Fibroblast of skin of scalp (primary cell): ENCODE data around the gene ITCH.

Experiments used
- DNase-seq: peaks from one replicate; pipeline ENCODE4 v3.0.0-alpha.2; 2013

ITCH gene

GRCh38 chr20:34535301-34535840 is 172.3 kb downstream of the ITCH start:
- no peak for DNase-seq

- DNase-seq = no peak
Measured at GRCh38 chr20:34535857-34536256, 172.8 kb downstream of the ITCH start.

- DNase-seq = peak; percentile 36
Measured at GRCh38 chr20:34536798-34537394, 173.8 kb downstream of the ITCH start.

- DNase-seq = no peak
Measured at GRCh38 chr20:34537651-34538050, 174.6 kb downstream of the ITCH start.

- DNase-seq = peak; percentile 57
Measured at GRCh38 chr20:34538671-34539123, 175.6 kb downstream of the ITCH start.

- DNase-seq = no peak
Measured at GRCh38 chr20:34539756-34540155, 176.7 kb downstream of the ITCH start.

GRCh38 chr20:34540596-34541263 is 177.7 kb downstream of the ITCH start:
- no peak for DNase-seq

GRCh38 chr20:34541264-34541901 is 178.3 kb downstream of the ITCH start:
- DNase-seq = no peak

- DNase-seq = no peak
Measured at GRCh38 chr20:34541917-34542316, 178.8 kb downstream of the ITCH start.

GRCh38 chr20:34542439-34542838 is 179.4 kb downstream of the ITCH start:
- no peak for DNase-seq

- DNase-seq = no peak
Measured at GRCh38 chr20:34543463-34544056, 180.5 kb downstream of the ITCH start.

- no peak for DNase-seq
Measured at GRCh38 chr20:34544109-34544796, 181.2 kb downstream of the ITCH start.

GRCh38 chr20:34546751-34547181 is 183.7 kb downstream of the ITCH start:
- no peak for DNase-seq

- DNase-seq = no peak
Measured at GRCh38 chr20:34547844-34548613, 185.0 kb downstream of the ITCH start.

GRCh38 chr20:34549291-34549928 is 186.3 kb downstream of the ITCH start:
- no peak for DNase-seq

GRCh38 chr20:34549929-34550305 is 186.8 kb downstream of the ITCH start:
- DNase-seq = no peak

- DNase-seq = no peak
Measured at GRCh38 chr20:34552569-34552968, 189.5 kb downstream of the ITCH start.

- no peak for DNase-seq
Measured at GRCh38 chr20:34553366-34553867, 190.3 kb downstream of the ITCH start.

GRCh38 chr20:34557936-34558319 is 194.9 kb downstream of the ITCH start:
- DNase-seq = no peak

GRCh38 chr20:34558320-34559218 is 195.5 kb downstream of the ITCH start, which contains the start of gene MAP1LC3A:
TSS of gene MAP1LC3A (plus strand) at chr20:34558718. CDS start at chr20:34558869, 151 bp downstream.
- peak; percentile 98 for DNase-seq
